HepG2 (cell line): ENCODE results near the gene LGALS8. TPM values are rescaled to one million over a fixed set of nuclear protein-coding genes. Genes with fewer than 3 reads are reported as not detected.

Experiments used
- ARNT ChIP-seq: fragments of 450-650 bp; IDR thresholded peaks from 2 replicates; pipeline ENCODE4 v1.6.1; 2017
- ATRX ChIP-seq: sonication (generic); formaldehyde crosslinking; IDR thresholded peaks from 2 replicates; pipeline ENCODE4 v1.4.0; 2020; ENCODE audit warnings: missing genetic modification reagents, borderline replicate concordance
- CENPBD1 ChIP-seq: sonication (generic); formaldehyde crosslinking; IDR thresholded peaks from 2 replicates; pipeline ENCODE4 v1.8.0; 2022; ENCODE audit warnings: missing genetic modification reagents, low read depth, mild to moderate bottlenecking, borderline replicate concordance
- CREB1 ChIP-seq, 2 experiments: fragments of 450-650 bp in 1 of 2; IDR thresholded peaks; 2 replicates each; pipeline ENCODE4 v1.6.1; 2016 to 2017; ENCODE audit warnings: control low read depth in 1 of 2, mild to moderate bottlenecking in 1 of 2, missing compliant biosample characterization in 1 of 2, missing genetic modification characterization in 1 of 2
- GATA4 ChIP-seq: sonication (generic); IDR thresholded peaks from 2 replicates; pipeline ENCODE4 v1.6.1; 2016; ENCODE audit warnings: antibody characterized with exemption, low read depth, borderline replicate concordance
- GMEB1 ChIP-seq: sonication (generic); formaldehyde crosslinking; IDR thresholded peaks from 2 replicates; pipeline ENCODE4 v1.5.1; 2020; ENCODE audit warnings: missing genetic modification reagents, mild to moderate bottlenecking, borderline replicate concordance
- KAT7 ChIP-seq: IDR thresholded peaks from 2 replicates; pipeline ENCODE4 v1.6.1; 2018; ENCODE audit warnings: borderline replicate concordance, missing compliant biosample characterization
- NKX3-1 ChIP-seq: sonication (generic); formaldehyde crosslinking; IDR thresholded peaks from 2 replicates; pipeline ENCODE4 v1.5.0; 2020; ENCODE audit warnings: missing genetic modification reagents
- TAF15 ChIP-seq: fragments of 200-400 bp; formaldehyde crosslinking; IDR thresholded peaks from one replicate; pipeline ENCODE4 v1.6.1; 2018; ENCODE audit warnings: mild to moderate bottlenecking, low read depth, low read length; ENCODE audit not compliant: poor library complexity, severe bottlenecking
- TBX2 ChIP-seq: sonication (generic); formaldehyde crosslinking; IDR thresholded peaks from 2 replicates; pipeline ENCODE4 v1.5.0; 2020; ENCODE audit warnings: missing genetic modification reagents, mild to moderate bottlenecking, borderline replicate concordance
- YEATS2 ChIP-seq: sonication (generic); formaldehyde crosslinking; IDR thresholded peaks from 2 replicates; pipeline ENCODE4 v1.4.0; 2020; ENCODE audit warnings: missing genetic modification reagents, borderline replicate concordance
- ZBTB25 ChIP-seq: IDR thresholded peaks from 2 replicates; pipeline ENCODE4 v1.6.1; 2018; ENCODE audit warnings: missing genetic modification reagents
- ZMAT5 ChIP-seq: sonication (generic); formaldehyde crosslinking; IDR thresholded peaks from 2 replicates; pipeline ENCODE4 v1.5.0; 2020; ENCODE audit warnings: mild to moderate bottlenecking, low read depth, missing genetic modification reagents, borderline replicate concordance
- ZNF367 ChIP-seq: sonication (generic); formaldehyde crosslinking; IDR thresholded peaks from 2 replicates; pipeline ENCODE4 v1.4.0; 2020; ENCODE audit warnings: missing genetic modification reagents, borderline replicate concordance
- ZNF432 ChIP-seq: sonication (generic); formaldehyde crosslinking; IDR thresholded peaks from 2 replicates; pipeline ENCODE4 v1.5.0; 2020; ENCODE audit warnings: missing genetic modification reagents, mild to moderate bottlenecking, borderline replicate concordance
- ZNF710 ChIP-seq: sonication (generic); formaldehyde crosslinking; IDR thresholded peaks from 2 replicates; pipeline ENCODE4 v1.5.0; 2020; ENCODE audit warnings: mild to moderate bottlenecking, missing genetic modification reagents, borderline replicate concordance
- ZNF780A ChIP-seq: sonication (generic); formaldehyde crosslinking; IDR thresholded peaks from 2 replicates; pipeline ENCODE4 v1.8.0; 2022; ENCODE audit warnings: mild to moderate bottlenecking, missing genetic modification reagents, moderate library complexity
- ZNF784 ChIP-seq: sonication (generic); formaldehyde crosslinking; IDR thresholded peaks from 2 replicates; pipeline ENCODE4 v1.5.1; 2020; ENCODE audit warnings: missing genetic modification reagents, mild to moderate bottlenecking, borderline replicate concordance
- ZNF850 ChIP-seq: sonication (generic); formaldehyde crosslinking; conservative IDR thresholded peaks from 2 replicates; pipeline ENCODE4 v1.9.0; 2021; ENCODE audit warnings: mild to moderate bottlenecking, missing genetic modification reagents
- polyA plus RNA-seq, 8 experiments: library from polyadenylated mRNA; depleted of rRNA in 3 of 8; stranded (reverse) in 7 of 8; unstranded in 1 of 8; fragments of >200 nt; fragmentation: Illumina TruSeq in 4 of 8; extraction: Trizol in 4 of 8; gene quantifications; 2 replicates each; pipeline versions ENCODE4 v1.2.1 to v1.2.3, GENCODE V29; 2011 to 2016; ENCODE audit warnings: low read depth in 4 of 8, missing spikeins in 1 of 8, mixed read lengths in 1 of 8; ENCODE audit not compliant: insufficient read depth in 1 of 8
- total RNA-seq, 5 experiments: library from RNA; depleted of rRNA; stranded (reverse); fragments of >200 nt; fragmentation: Illumina TruSeq; extraction: Trizol; gene quantifications; 2 replicates each; pipeline ENCODE4 v1.2.3, GENCODE V29; 2016; ENCODE audit warnings: low read depth in 1 of 5

The LGALS8 gene
- total and polyA plus RNA-seq, 2 of the 13 experiments (the other 11 are each of a cell fraction or from before 2014, with no cell fraction given) = 29.3 to 185 TPM

- peak; percentile 64; the same call in 1 of the 2 replicates for TF ChIP-seq ZNF710 (CRISPR knock-in tag)
- TF ChIP-seq ZNF367 = no peak
- no peak for TF ChIP-seq ZNF850 (CRISPR knock-in tag)
- peak; percentile 53; the same call in 1 of the 2 replicates for TF ChIP-seq TBX2 (CRISPR knock-in tag)
- no peak for TF ChIP-seq YEATS2 (CRISPR knock-in tag)
- TF ChIP-seq TAF15 = no peak
- TF ChIP-seq ZNF784 (CRISPR knock-in tag) = no peak
- no peak for TF ChIP-seq ZMAT5 (CRISPR knock-in tag)
- TF ChIP-seq ARNT = no peak
- TF ChIP-seq CREB1 (IDR thresholded peaks at IDR 0.05) = no peak
- no peak; the same call in 1 of the 2 replicates for TF ChIP-seq CREB1 (CRISPR knock-in tag; IDR thresholded peaks at IDR 0.05)
- no peak for TF ChIP-seq ZNF432 (CRISPR knock-in tag)
- no peak for TF ChIP-seq CENPBD1 (CRISPR knock-in tag)
- no peak for TF ChIP-seq ZBTB25 (CRISPR knock-in tag)
- peak; percentile 62; the same call in 1 of the 2 replicates for TF ChIP-seq KAT7 (CRISPR knock-in tag)
- TF ChIP-seq ZNF780A (CRISPR knock-in tag) = no peak
- TF ChIP-seq NKX3-1 (CRISPR knock-in tag) = no peak
- peak; percentile 14; the same call in 1 of the 2 replicates for TF ChIP-seq GMEB1 (CRISPR knock-in tag)
- 0 out of 2 replicates have a peak, but pooled peaks have one; percentile 5 for TF ChIP-seq GATA4
- no peak for TF ChIP-seq ATRX (CRISPR knock-in tag)
These were observed 8.3 kb upstream of the LGALS8 start (continued) for GRCh38 chr1:236515443-236515958.
